H1 (cell line): Measurements from ENCODE around the gene POLR2H. TPM values are rescaled to one million over a fixed set of nuclear protein-coding genes. Genes with fewer than 3 reads are reported as not detected.
A peak's percentile ranks its signal among the peaks of the same experiment; 100 is the strongest.

Source experiments
- CEBPB ChIP-seq: IDR thresholded peaks from 2 replicates; pipeline ENCODE4 v1.6.1; 2012; ENCODE audit warnings: low read depth, low read length
- CTBP2 ChIP-seq: IDR thresholded peaks from 2 replicates; pipeline ENCODE4 v1.7.0; 2011; ENCODE audit warnings: borderline replicate concordance, mild to moderate bottlenecking, moderate library complexity, mixed read lengths, low read length; ENCODE audit not compliant: insufficient read depth, insufficient read length
- JUN ChIP-seq: IDR thresholded peaks from 2 replicates; pipeline ENCODE4 v1.6.1; 2011; ENCODE audit warnings: low read depth, mild to moderate bottlenecking, improper control_type of control experiment, low read length
- POLR2AphosphoS5 ChIP-seq: IDR thresholded peaks from 2 replicates; pipeline ENCODE4 v1.6.1; 2011; ENCODE audit warnings: low read depth, low read length
- RBBP5 ChIP-seq: IDR thresholded peaks from 2 replicates; pipeline ENCODE4 v1.7.1; 2012; ENCODE audit warnings: low read depth, mild to moderate bottlenecking, inconsistent platforms, low read length, moderate library complexity, borderline replicate concordance
- SP1 ChIP-seq: IDR thresholded peaks from 2 replicates; pipeline ENCODE4 v1.6.1; 2011; ENCODE audit warnings: low read depth, low read length
- TBP ChIP-seq: IDR thresholded peaks from 2 replicates; pipeline ENCODE4 v1.6.1; 2011; ENCODE audit warnings: low read depth, low read length, improper control_type of control experiment
- TEAD4 ChIP-seq: IDR thresholded peaks from 2 replicates; pipeline ENCODE4 v1.6.1; 2012; ENCODE audit warnings: low read depth, low read length, inconsistent platforms, mixed read lengths
- YY1 ChIP-seq: IDR thresholded peaks from 2 replicates; pipeline ENCODE4 v1.6.1; 2011; ENCODE audit warnings: low read depth, mild to moderate bottlenecking, low read length
- polyA plus RNA-seq, 7 experiments: library from polyadenylated mRNA; depleted of rRNA in 3 of 7; stranded (reverse) in 5 of 7; unstranded in 2 of 7; fragments of >200 nt in 5 of 7; fragments of 200-250 nt in 2 of 7; gene quantifications; 1 replicate in 5 of 7; 2 replicates in 1 of 7; 4 replicates in 1 of 7; pipeline versions ENCODE4 v1.2.1 to v1.2.3, GENCODE V29; 2011 to 2013; ENCODE audit warnings: missing spikeins in 2 of 7, mixed read lengths in 2 of 7
- total RNA-seq: library from RNA; stranded (reverse); fragmentation: NEBNext Ultra II Directional; extraction: Animal tissue kit (Norgen Biotek cat#: 25700); gene quantifications from 2 replicates; pipeline ENCODE4 v1.2.1, GENCODE V29; 2021
- TF ChIP-seq, protein P1 (sequence below): fragments of 300-600 bp; sonication (generic); IDR thresholded peaks from 2 replicates; pipeline ENCODE4 v1.7.1; 2012; ENCODE audit warnings: low read length, moderate library complexity, mild to moderate bottlenecking, inconsistent platforms; ENCODE audit not compliant: insufficient replicate concordance

The POLR2H gene
- total and polyA plus RNA-seq, 2 of the 8 experiments (the other 6 are each of a cell fraction or from before 2014, with no cell fraction given), result 113 to 335 TPM

DNA sequence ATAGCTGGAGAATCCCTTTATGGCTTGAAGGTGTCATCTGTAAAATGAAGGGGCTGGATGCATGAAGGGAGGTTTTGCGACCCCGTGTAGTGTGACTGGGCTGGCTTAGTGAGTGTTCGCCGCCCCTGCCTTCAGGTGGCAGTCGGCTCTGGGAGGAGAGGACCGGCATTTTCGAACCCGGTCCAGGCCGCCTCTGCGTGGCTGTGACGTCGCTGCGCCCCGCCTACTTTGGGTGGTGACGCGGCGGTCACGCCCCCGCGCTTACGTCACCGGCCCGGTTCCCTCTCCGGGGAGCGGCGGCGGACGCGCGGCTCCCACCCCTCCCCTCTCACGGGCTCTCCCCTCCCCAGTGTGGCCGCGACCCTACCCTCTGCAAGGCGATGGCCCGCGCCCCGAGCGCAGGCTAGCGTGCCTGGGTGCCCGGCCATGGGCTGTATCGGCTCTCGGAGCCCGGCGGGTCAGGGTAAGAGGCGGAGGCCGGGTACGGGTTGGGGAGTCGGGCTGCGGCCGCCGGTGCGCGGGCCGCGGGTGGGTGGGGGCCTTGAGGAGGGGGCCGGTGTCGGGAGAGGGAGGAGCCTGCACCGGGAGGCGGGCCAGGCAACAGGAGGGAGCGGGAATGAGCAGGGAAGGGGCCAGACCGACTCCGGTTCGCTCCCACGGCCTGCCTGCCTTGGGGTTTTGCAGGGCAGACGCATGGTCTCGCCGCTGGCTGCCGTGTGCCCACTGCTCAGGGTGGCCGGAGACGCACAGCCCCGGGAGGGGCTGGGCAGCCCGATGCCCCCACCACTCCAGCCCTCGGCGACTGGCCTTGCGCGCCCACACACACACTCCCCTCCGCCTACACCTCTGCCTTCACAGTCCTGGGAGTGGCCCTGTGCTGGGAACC is 25.6 kb upstream of the POLR2H start (continued):
- TF ChIP-seq, protein P1, sequence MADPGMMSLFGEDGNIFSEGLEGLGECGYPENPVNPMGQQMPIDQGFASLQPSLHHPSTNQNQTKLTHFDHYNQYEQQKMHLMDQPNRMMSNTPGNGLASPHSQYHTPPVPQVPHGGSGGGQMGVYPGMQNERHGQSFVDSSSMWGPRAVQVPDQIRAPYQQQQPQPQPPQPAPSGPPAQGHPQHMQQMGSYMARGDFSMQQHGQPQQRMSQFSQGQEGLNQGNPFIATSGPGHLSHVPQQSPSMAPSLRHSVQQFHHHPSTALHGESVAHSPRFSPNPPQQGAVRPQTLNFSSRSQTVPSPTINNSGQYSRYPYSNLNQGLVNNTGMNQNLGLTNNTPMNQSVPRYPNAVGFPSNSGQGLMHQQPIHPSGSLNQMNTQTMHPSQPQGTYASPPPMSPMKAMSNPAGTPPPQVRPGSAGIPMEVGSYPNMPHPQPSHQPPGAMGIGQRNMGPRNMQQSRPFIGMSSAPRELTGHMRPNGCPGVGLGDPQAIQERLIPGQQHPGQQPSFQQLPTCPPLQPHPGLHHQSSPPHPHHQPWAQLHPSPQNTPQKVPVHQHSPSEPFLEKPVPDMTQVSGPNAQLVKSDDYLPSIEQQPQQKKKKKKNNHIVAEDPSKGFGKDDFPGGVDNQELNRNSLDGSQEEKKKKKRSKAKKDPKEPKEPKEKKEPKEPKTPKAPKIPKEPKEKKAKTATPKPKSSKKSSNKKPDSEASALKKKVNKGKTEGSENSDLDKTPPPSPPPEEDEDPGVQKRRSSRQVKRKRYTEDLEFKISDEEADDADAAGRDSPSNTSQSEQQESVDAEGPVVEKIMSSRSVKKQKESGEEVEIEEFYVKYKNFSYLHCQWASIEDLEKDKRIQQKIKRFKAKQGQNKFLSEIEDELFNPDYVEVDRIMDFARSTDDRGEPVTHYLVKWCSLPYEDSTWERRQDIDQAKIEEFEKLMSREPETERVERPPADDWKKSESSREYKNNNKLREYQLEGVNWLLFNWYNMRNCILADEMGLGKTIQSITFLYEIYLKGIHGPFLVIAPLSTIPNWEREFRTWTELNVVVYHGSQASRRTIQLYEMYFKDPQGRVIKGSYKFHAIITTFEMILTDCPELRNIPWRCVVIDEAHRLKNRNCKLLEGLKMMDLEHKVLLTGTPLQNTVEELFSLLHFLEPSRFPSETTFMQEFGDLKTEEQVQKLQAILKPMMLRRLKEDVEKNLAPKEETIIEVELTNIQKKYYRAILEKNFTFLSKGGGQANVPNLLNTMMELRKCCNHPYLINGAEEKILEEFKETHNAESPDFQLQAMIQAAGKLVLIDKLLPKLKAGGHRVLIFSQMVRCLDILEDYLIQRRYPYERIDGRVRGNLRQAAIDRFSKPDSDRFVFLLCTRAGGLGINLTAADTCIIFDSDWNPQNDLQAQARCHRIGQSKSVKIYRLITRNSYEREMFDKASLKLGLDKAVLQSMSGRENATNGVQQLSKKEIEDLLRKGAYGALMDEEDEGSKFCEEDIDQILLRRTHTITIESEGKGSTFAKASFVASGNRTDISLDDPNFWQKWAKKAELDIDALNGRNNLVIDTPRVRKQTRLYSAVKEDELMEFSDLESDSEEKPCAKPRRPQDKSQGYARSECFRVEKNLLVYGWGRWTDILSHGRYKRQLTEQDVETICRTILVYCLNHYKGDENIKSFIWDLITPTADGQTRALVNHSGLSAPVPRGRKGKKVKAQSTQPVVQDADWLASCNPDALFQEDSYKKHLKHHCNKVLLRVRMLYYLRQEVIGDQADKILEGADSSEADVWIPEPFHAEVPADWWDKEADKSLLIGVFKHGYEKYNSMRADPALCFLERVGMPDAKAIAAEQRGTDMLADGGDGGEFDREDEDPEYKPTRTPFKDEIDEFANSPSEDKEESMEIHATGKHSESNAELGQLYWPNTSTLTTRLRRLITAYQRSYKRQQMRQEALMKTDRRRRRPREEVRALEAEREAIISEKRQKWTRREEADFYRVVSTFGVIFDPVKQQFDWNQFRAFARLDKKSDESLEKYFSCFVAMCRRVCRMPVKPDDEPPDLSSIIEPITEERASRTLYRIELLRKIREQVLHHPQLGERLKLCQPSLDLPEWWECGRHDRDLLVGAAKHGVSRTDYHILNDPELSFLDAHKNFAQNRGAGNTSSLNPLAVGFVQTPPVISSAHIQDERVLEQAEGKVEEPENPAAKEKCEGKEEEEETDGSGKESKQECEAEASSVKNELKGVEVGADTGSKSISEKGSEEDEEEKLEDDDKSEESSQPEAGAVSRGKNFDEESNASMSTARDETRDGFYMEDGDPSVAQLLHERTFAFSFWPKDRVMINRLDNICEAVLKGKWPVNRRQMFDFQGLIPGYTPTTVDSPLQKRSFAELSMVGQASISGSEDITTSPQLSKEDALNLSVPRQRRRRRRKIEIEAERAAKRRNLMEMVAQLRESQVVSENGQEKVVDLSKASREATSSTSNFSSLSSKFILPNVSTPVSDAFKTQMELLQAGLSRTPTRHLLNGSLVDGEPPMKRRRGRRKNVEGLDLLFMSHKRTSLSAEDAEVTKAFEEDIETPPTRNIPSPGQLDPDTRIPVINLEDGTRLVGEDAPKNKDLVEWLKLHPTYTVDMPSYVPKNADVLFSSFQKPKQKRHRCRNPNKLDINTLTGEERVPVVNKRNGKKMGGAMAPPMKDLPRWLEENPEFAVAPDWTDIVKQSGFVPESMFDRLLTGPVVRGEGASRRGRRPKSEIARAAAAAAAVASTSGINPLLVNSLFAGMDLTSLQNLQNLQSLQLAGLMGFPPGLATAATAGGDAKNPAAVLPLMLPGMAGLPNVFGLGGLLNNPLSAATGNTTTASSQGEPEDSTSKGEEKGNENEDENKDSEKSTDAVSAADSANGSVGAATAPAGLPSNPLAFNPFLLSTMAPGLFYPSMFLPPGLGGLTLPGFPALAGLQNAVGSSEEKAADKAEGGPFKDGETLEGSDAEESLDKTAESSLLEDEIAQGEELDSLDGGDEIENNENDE, result no peak
- TF ChIP-seq CEBPB (peak; percentile 44; the same call in 1 of the 2 replicates), TEAD4 (0 out of 2 replicates have a peak, but pooled peaks have one; percentile 20), JUN (peak; percentile 46; the same call in 1 of the 2 replicates), TBP (peak; percentile 43; the same call in 1 of the 2 replicates), SP1 (peak; percentile 50; the same call in 1 of the 2 replicates), CTBP2 (no peak), YY1 (0 out of 2 replicates have a peak, but pooled peaks have one; percentile 50), POLR2AphosphoS5 (peak; percentile 81), RBBP5 (peak; percentile 47; the same call in 1 of the 2 replicates)
